ENCODE results near the gene PARD6G. TPM values are rescaled to one million over a fixed set of nuclear protein-coding genes. Genes with fewer than 3 reads are reported as not detected.

PARD6G gene
- total RNA-seq, 2 donors from 2014 or later, result 12.3 to 18.7 TPM

GRCh38 chr18:80193701-80194100, 53.6 kb downstream of the PARD6G start:
- no peak overlapping the region for H3K4me3 ChIP-seq
- no peaks in the 10 kb centered on the region for H3K36me3 ChIP-seq
- no peaks in the 10 kb centered on the region for H3K27me3 ChIP-seq (replicated peaks; ENCODE audit: insufficient read depth)
- intact Hi-C loops (cut with DNase I), result no loop called here
- no peak for TF ChIP-seq CTCF (IDR thresholded peaks at IDR 0.05)
- no peak for TF ChIP-seq POLR2AphosphoS5 (IDR thresholded peaks at IDR 0.05)
- TF ChIP-seq POLR2A (IDR thresholded peaks at IDR 0.05), result no peak
- no peaks in the 10 kb centered on the region for H3K4me1 ChIP-seq (replicated peaks)
- WGBS, result 66% methylated on average over 5 of the region's 5 CpGs
- no peak for DNase-seq (ENCODE audit: low spot score)
- H3K27ac ChIP-seq, result no peak overlapping the region
- H3K9me3 ChIP-seq, result no peaks in the 10 kb centered on the region

GRCh38 chr18:80192653-80193385, 54.5 kb downstream of the PARD6G start:
- DNase-seq (ENCODE audit: low spot score), result no peak
- TF ChIP-seq CTCF (IDR thresholded peaks at IDR 0.05), result no peak
- no peak for TF ChIP-seq POLR2A (IDR thresholded peaks at IDR 0.05)
- no peaks in the 10 kb centered on the region for H3K36me3 ChIP-seq
- no peak overlapping the region for H3K27ac ChIP-seq
- no peaks in the 10 kb centered on the region for H3K4me1 ChIP-seq (replicated peaks)
- H3K9me3 ChIP-seq, result no peaks in the 10 kb centered on the region
- no peaks in the 10 kb centered on the region for H3K27me3 ChIP-seq (replicated peaks; ENCODE audit: insufficient read depth)
- H3K4me3 ChIP-seq, result no peak overlapping the region
- 87% methylated on average over 11 of the region's 11 CpGs for WGBS
- intact Hi-C loops (cut with DNase I), result no loop called here

- Histone ChIP-seq H3K4me3 (no peak overlapping the region), H3K9me3 (no peaks in the 10 kb centered on the region), H3K27me3 (replicated peaks; ENCODE audit: insufficient read depth) (no peaks in the 10 kb centered on the region), H3K4me1 (replicated peaks) (no peaks in the 10 kb centered on the region), H3K27ac (no peak overlapping the region), H3K36me3 (no peaks in the 10 kb centered on the region)
- WGBS, result 92% methylated on average over 19 of the region's 19 CpGs
- DNase-seq (ENCODE audit: low spot score), result no peak
- intact Hi-C loops (cut with DNase I), result no loop called here
- no peak for TF ChIP-seq POLR2AphosphoS5 (IDR thresholded peaks at IDR 0.05)
- TF ChIP-seq CTCF (IDR thresholded peaks at IDR 0.05), result no peak
- TF ChIP-seq POLR2A (IDR thresholded peaks at IDR 0.05), result no peak
These were observed 55.2 kb downstream of the PARD6G start for GRCh38 chr18:80191907-80192652.

GRCh38 chr18:80191264-80191663, 56.0 kb downstream of the PARD6G start:
- intact Hi-C loops (cut with DNase I), result no loop called here
- 85% methylated on average over 5 of the region's 5 CpGs for WGBS
- Histone ChIP-seq H3K9me3 (no peaks in the 10 kb centered on the region), H3K27me3 (replicated peaks; ENCODE audit: insufficient read depth) (no peaks in the 10 kb centered on the region), H3K27ac (no peak overlapping the region), H3K4me1 (replicated peaks) (no peaks in the 10 kb centered on the region), H3K4me3 (no peak overlapping the region), H3K36me3 (no peaks in the 10 kb centered on the region)
- no peak for DNase-seq (ENCODE audit: low spot score)
- TF ChIP-seq POLR2AphosphoS5 (IDR thresholded peaks at IDR 0.05) (no peak), POLR2A (IDR thresholded peaks at IDR 0.05) (no peak), CTCF (IDR thresholded peaks at IDR 0.05) (no peak)

GRCh38 chr18:80190311-80190710, 57.0 kb downstream of the PARD6G start:
- intact Hi-C loops (cut with DNase I), result no loop called here

More at GRCh38 chr18:80190311-80190710, 57.0 kb downstream of the PARD6G start:
- no peak for DNase-seq (ENCODE audit: low spot score)
- TF ChIP-seq POLR2AphosphoS5 (IDR thresholded peaks at IDR 0.05), result no peak
- TF ChIP-seq POLR2A (IDR thresholded peaks at IDR 0.05), result no peak
- TF ChIP-seq CTCF (IDR thresholded peaks at IDR 0.05), result no peak
- 83% methylated on average over 5 of the region's 5 CpGs for WGBS
- no peak overlapping the region for H3K27ac ChIP-seq
- no peaks in the 10 kb centered on the region for H3K4me1 ChIP-seq (replicated peaks)
- no peak overlapping the region for H3K4me3 ChIP-seq
- H3K9me3 ChIP-seq, result no peaks in the 10 kb centered on the region
- no peaks in the 10 kb centered on the region for H3K27me3 ChIP-seq (replicated peaks; ENCODE audit: insufficient read depth)
- no peaks in the 10 kb centered on the region for H3K36me3 ChIP-seq
